ENCODE measurements around the gene GAMT. TPM values are rescaled to one million over a fixed set of nuclear protein-coding genes. Genes with fewer than 3 reads are reported as not detected.

GAMT gene
- total and polyA plus RNA-seq, 2 donors (not counting 1 experiment from before 2014, with no cell fraction given): 20.0 to 44.1 TPM

- Histone ChIP-seq H3K27ac (ENCODE audit: insufficient read depth, low read length) (peak overlapping the region; percentile 96), H3K4me2 (ENCODE audit: extremely low read depth, insufficient read depth, low read length) (peak overlapping the region; percentile 90), H2AFZ (ENCODE audit: low read length) (no peak overlapping the region), H4K20me1 (ENCODE audit: control insufficient read depth, extremely low read depth, insufficient read depth, low read length) (no peaks in the 10 kb centered on the region), H3K79me2 (ENCODE audit: control insufficient read depth, insufficient read depth, low read length) (peaks cover 91% of the 10 kb centered on the region), H3K4me3 (replicated peaks in 1 of 4; ENCODE audit: control extremely low read depth in 1 of 4, insufficient read depth in 1 of 4, low read depth in 3 of 4, low read length in 4 of 4) (peak overlapping the region in 2 of 4 experiments; percentile 29 to 31), H3K36me3 (ENCODE audit: control insufficient read depth, insufficient read depth, low read length) (peaks cover 40% of the 10 kb centered on the region), H3K4me1 (ENCODE audit: control insufficient read depth, extremely low read depth, insufficient read depth, low read length) (peaks cover 30% of the 10 kb centered on the region), H3K27me3 (ENCODE audit: control insufficient read depth, insufficient read depth, low read length) (no peaks in the 10 kb centered on the region), H3K9ac (ENCODE audit: insufficient read depth, low read length) (peak overlapping the region; percentile 68), H3K9me3 (ENCODE audit: control insufficient read depth, insufficient read depth, low read depth, low read length) (no peaks in the 10 kb centered on the region)
- TF ChIP-seq EZH2 (IDR thresholded peaks at IDR 0.05; ENCODE audit: low read length, missing control alignments): no peak
- TF ChIP-seq, protein P1, sequence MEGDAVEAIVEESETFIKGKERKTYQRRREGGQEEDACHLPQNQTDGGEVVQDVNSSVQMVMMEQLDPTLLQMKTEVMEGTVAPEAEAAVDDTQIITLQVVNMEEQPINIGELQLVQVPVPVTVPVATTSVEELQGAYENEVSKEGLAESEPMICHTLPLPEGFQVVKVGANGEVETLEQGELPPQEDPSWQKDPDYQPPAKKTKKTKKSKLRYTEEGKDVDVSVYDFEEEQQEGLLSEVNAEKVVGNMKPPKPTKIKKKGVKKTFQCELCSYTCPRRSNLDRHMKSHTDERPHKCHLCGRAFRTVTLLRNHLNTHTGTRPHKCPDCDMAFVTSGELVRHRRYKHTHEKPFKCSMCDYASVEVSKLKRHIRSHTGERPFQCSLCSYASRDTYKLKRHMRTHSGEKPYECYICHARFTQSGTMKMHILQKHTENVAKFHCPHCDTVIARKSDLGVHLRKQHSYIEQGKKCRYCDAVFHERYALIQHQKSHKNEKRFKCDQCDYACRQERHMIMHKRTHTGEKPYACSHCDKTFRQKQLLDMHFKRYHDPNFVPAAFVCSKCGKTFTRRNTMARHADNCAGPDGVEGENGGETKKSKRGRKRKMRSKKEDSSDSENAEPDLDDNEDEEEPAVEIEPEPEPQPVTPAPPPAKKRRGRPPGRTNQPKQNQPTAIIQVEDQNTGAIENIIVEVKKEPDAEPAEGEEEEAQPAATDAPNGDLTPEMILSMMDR (conservative IDR thresholded peaks at IDR 0.05 in 1 of 2, IDR thresholded peaks at IDR 0.05 in 1 of 2; ENCODE audit: low read depth in 1 of 2, low read length in 2 of 2): no peak
- DNase-seq (ENCODE audit: low read depth in 2 of 2): peak in 1 of 2 donors; percentile 40
These were observed 14.9 kb upstream of the GAMT start for GRCh38 chr19:1416014-1416841.

GRCh38 chr19:1412995-1413800, 11.9 kb upstream of the GAMT start:
- H4K20me1 ChIP-seq (ENCODE audit: control insufficient read depth, extremely low read depth, insufficient read depth, low read length): peaks cover 3% of the 10 kb centered on the region
- H3K4me3 ChIP-seq (replicated peaks in 1 of 4; ENCODE audit: control extremely low read depth in 1 of 4, insufficient read depth in 1 of 4, low read depth in 3 of 4, low read length in 4 of 4): no peak overlapping the region
- no peaks in the 10 kb centered on the region for H3K27me3 ChIP-seq (ENCODE audit: control insufficient read depth, insufficient read depth, low read length)
- H3K9ac ChIP-seq (ENCODE audit: insufficient read depth, low read length): no peak overlapping the region
- peak overlapping the region; percentile 74 for H3K27ac ChIP-seq (ENCODE audit: insufficient read depth, low read length)
- H3K9me3 ChIP-seq (ENCODE audit: control insufficient read depth, insufficient read depth, low read depth, low read length): no peaks in the 10 kb centered on the region
- no peak overlapping the region for H2AFZ ChIP-seq (ENCODE audit: low read length)
- peaks cover 22% of the 10 kb centered on the region for H3K36me3 ChIP-seq (ENCODE audit: control insufficient read depth, insufficient read depth, low read length)
- H3K4me2 ChIP-seq (ENCODE audit: extremely low read depth, insufficient read depth, low read length): no peak overlapping the region
- TF ChIP-seq, protein P1 (conservative IDR thresholded peaks at IDR 0.05 in 1 of 2, IDR thresholded peaks at IDR 0.05 in 1 of 2; ENCODE audit: low read depth in 1 of 2, low read length in 2 of 2): no peak
- no peak for TF ChIP-seq EZH2 (IDR thresholded peaks at IDR 0.05; ENCODE audit: low read length, missing control alignments)
- DNase-seq (ENCODE audit: low read depth in 2 of 2): no peak
- H3K4me1 ChIP-seq (ENCODE audit: control insufficient read depth, extremely low read depth, insufficient read depth, low read length): peaks cover 45% of the 10 kb centered on the region
- H3K79me2 ChIP-seq (ENCODE audit: control insufficient read depth, insufficient read depth, low read length): peaks cover 95% of the 10 kb centered on the region

GRCh38 chr19:1412323-1412923, 11.1 kb upstream of the GAMT start:
- H3K4me3 ChIP-seq (replicated peaks in 1 of 4; ENCODE audit: control extremely low read depth in 1 of 4, insufficient read depth in 1 of 4, low read depth in 3 of 4, low read length in 4 of 4): no peak overlapping the region
- H2AFZ ChIP-seq (ENCODE audit: low read length): no peak overlapping the region
- H3K27ac ChIP-seq (ENCODE audit: insufficient read depth, low read length): peak overlapping the region; percentile 74
- H3K4me2 ChIP-seq (ENCODE audit: extremely low read depth, insufficient read depth, low read length): peak overlapping the region; percentile 48
- DNase-seq (ENCODE audit: low read depth in 2 of 2): no peak
- H3K79me2 ChIP-seq (ENCODE audit: control insufficient read depth, insufficient read depth, low read length): peaks cover 92% of the 10 kb centered on the region
- H4K20me1 ChIP-seq (ENCODE audit: control insufficient read depth, extremely low read depth, insufficient read depth, low read length): peaks cover 3% of the 10 kb centered on the region
- H3K9me3 ChIP-seq (ENCODE audit: control insufficient read depth, insufficient read depth, low read depth, low read length): no peaks in the 10 kb centered on the region
- peak overlapping the region; percentile 36 for H3K9ac ChIP-seq (ENCODE audit: insufficient read depth, low read length)
- peaks cover 45% of the 10 kb centered on the region for H3K4me1 ChIP-seq (ENCODE audit: control insufficient read depth, extremely low read depth, insufficient read depth, low read length)
- no peaks in the 10 kb centered on the region for H3K27me3 ChIP-seq (ENCODE audit: control insufficient read depth, insufficient read depth, low read length)
- no peak for TF ChIP-seq EZH2 (IDR thresholded peaks at IDR 0.05; ENCODE audit: low read length, missing control alignments)
- TF ChIP-seq, protein P1 (conservative IDR thresholded peaks at IDR 0.05 in 1 of 2, IDR thresholded peaks at IDR 0.05 in 1 of 2; ENCODE audit: low read depth in 1 of 2, low read length in 2 of 2): no peak
- peaks cover 20% of the 10 kb centered on the region for H3K36me3 ChIP-seq (ENCODE audit: control insufficient read depth, insufficient read depth, low read length)
